NCI-H1694 treated with DMSO at 0.1 percent for 48 hours (cell line): ENCODE data around the gene FOXP1.

Source experiments
- DNase-seq: peaks from one replicate; lab custom pipeline; 2025; lab: John Stamatoyannopoulos, UW

The FOXP1 gene

DNA sequence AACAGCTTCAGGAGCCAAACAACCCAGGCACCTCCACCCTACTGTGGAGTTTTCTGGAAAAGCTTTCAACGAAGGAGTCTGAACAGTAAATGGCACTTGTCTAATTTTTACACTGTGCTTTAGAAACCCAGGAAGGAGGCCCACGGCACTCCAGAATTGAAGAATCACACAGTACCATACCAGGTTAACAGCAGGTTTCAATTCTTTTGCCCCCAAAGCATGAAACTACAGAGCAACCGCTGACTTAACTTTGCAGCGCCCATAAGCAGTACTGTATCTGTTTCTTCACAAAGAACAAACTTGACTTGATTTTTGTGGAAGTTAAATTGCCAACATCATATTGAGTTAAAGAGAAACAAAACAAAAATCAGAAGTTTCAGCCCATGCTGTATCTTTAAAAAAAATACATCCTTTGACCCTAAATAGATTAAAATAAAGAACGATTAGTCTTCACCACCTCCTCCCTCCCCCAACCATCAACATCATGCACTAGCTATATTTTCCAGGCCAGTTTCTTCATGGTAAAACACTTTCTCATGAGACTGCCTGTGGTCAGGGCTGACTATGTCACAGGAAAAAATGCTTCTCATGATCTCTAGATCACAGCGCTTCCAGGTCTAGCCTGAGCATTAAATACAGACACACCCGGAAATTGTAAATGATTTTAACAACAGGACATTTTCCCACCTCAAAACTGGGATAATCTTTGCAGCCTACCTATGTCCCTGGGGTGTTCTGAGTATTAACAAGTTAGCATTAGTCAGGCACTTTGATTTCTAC is 456.3 kb downstream of the FOXP1 start:
- no peak for DNase-seq

DNA sequence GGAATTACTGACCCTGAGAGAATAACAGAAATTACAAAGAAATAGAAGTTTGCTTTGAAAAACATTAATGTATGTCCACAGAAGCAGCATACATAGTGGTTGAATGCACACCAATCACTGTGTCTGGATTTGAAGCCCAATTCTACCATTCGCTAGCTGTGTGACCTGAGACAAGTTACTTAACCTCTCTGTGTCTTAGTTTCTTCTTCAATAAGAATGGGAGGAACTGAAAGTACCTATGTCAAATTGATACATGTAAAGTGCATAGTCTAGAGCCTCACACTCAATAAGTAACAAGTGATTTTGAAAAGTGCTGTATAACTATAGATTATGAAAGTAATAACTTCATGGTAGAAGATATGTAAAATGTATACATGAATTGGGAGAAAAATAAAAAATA is 457.8 kb downstream of the FOXP1 start:
- DNase-seq, result no peak

DNA sequence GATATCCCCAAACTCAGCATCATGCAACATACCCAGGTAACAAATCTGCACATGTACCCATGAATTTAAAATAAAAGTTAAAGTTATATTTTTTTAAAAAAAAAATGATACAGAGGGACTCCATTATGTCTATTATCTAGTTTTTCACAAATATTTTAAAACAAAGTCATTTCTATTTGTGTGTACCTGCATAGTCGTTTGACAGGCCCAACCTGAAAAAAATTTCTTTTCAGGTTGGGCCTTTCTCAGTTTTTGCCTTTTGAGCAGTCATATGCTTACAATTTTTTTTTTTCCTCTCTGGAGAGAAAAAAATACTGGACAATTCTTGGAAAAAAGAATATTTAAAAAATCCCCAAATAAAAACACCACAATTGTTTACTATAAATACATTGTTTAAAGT is 459.5 kb downstream of the FOXP1 start:
- DNase-seq, result no peak

DNA sequence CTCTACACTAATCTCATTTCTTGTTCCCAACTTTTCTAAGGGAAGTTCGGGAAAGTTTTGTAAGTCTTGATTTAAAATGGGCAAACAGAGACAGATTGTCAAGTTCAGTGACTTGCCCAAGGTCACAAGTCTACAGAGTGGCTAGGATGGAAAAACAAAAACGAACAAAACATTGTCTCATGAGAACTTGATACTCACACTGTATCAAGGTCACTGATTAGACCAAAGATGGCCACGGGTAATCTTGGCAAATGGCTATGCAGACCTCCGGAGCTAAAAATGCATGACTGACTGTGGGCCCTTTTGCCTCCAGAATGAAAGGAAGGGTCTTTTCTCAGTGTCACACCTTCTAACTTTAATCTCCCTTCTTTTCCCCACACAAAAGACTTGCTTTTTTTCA is 460.9 kb downstream of the FOXP1 start:
- no peak for DNase-seq

DNA sequence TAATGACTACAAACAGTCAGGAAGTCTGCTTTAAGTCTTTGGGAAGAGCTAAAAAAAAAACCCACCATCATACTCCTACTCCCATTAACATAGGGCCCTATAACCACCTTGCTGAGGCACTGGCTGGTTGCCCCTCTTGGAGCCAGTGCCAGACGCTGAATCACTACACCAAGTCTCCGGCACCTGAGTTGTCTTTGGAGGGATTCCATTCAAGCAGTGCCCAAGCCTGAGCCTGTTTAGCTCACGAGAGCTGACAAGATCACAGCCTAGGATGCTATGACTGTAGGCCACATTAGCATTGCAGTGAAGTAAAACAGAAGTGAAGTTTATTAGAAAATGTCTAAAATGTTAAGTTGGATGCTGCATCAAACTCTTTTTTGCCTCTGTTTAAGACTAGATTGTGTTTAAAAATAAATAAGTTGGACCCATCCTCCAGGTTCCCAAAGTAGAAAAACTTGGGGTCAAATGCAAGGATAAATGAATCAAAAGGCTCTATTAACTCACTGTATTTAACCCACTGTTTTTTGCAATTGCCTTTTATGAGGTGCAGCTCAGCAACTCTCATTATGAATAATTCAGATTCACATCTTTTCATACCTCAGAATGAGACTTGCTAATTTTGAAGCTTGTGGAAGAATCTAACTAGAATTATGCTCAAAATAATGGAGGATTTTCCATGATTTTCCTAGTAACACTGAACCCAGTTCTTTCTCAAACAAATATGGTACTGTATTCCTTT is 461.9 kb downstream of the FOXP1 start:
- no peak for DNase-seq

DNA sequence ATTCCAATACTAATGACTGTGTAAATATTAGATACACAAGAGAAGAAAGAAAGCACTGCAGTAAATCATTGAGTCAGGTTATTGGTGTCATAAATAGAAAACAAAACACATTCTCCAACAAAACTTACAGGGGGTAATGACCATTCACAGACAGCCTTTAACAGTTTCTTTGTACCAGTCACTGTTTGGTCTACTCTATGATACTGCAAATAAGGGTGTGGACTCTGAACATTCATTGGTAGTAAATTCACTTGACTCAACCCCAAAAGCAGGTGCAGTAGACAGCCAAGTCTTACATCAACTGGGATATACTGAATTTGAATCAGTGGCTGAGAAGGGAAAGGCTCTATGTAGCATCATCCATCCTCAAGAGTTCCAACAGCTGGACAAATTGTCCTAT is 463.5 kb downstream of the FOXP1 start:
- no peak for DNase-seq

DNA sequence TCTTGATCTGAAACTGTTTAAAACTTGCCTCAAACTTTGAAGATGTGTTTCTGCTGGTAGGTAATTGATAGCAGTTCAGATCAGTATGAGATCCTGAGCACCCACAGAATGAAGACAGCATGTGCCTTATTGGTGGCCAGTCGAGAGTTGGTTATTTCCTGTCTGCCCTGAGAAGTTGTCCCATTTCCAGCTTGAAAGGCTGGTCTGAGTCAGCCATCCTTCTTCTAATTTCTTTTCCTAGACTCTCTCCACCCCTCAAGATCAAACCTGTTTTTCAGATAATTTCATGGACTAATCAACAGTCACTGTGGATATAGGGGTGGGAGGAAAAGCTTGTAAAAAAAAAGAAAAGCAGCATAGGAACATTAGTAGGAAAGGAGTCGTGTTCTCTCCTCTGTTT is 464.4 kb downstream of the FOXP1 start:
- DNase-seq, result no peak

DNA sequence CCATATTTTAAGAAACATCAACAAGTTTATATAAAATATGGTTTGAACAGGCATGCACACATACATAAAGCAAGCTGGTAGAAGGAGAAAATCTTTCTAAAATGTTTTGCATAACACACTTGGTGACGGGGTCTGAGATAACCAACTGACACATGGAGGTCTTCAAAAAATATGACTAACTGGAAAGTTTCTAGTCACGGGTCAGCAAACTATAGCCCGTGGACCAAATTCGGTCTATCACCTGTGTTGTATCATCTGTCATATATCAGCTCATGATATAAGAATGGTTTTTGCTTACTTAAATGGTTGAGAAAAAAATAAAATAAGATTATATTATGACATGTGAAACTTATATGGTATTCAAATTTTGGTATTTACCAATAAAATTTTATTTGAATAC is 465.1 kb downstream of the FOXP1 start:
- no peak for DNase-seq

DNA sequence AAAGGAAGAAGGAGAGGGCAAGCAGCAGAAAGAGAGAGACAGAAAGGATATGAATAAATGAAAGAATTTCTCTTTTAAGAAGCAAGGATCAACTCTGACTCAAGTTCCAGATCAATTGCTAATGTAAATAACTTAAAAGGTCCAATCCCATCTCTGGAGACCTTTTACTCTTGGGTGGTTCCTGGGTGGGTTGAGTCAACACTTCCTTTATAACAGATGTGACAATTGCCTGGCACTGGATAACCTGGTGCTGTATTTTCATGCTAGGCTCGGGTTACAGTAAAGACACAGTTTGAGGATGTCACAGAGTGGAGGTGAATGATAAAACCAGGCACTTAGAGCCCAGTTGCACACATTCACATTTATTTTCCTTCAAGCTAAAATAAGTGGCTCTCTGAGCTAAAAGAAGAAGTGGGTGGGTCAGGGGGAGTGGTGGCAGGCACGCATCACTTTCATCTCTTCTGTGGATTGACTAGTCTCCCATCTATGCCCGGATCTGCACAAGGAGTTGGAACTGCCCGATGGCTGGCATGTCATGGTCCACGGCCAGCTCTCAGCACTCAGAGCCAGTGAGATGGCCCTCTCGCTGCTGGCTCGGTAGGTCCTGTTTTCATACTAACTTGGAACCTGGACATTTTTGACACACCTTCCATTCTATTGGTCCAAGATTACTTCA is 465.8 kb downstream of the FOXP1 start:
- no peak for DNase-seq

DNA sequence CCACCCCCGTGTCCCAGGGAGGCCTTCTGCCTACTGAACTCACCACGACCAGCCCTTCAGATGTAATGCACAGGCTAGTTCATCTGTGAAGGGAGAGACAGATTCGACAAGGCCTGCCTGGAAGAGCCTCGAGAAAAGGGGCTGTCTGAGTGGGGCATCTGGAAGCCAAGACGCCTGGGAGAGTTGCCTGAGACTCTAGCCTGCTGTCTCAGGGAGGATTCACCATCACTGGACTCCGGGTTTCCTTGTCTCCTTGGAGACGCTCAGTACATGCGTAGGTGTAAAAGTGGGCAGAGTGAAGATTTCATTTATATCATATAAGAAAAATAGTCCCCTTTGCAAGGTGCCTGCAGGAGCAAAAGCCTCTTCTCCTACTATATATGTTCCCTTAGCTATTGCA is 468.9 kb downstream of the FOXP1 start:
- DNase-seq, result no peak

DNA sequence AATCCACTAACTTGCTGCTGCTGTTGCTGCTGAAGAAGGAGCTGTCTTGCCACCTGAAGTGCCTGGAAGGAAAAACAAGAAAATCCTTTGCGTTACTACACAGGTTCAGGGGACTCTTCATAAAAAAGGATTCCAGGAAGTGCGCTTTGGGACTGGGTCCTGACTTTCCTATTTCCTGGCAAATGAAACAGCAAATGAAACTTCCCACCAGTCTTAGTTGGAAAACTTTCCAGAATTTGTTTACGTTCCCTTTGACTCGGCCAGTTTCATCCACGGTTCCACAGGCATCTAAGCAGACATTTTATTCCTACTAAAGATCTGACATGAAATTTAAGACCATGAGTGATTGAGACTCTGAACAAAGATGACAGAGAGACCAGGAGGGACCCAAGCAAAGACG is 471.0 kb downstream of the FOXP1 start:
- DNase-seq, result no peak

DNA sequence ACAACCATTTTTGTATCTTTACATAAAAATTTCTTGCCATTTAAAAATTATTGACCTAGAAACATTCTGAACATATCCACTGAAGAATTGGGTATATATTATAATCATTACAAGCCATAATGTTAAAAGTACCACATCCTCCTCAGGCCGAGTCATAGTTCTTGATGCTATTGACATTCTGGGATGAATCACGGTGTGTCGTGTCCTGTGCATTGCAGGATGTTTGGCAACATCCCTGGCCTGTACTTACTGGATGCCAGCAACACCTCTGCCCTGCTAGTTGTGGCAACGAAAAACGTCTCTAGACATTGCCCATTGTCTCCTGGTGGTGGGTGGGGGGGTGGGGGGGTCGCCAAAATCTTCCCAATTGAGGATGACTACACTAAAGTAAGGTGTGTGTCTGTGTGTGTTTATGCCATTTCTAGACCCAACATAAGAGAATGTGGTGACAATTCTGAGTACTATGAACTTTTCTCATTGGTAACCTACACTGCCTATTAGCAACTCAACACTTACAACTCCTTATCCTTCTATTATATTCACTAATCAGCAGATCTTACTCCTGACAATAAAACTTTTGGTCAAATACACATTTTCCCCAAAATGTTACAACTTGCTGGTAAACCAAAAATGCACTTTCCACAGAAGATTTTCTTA is 471.6 kb downstream of the FOXP1 start:
- no peak for DNase-seq

DNA sequence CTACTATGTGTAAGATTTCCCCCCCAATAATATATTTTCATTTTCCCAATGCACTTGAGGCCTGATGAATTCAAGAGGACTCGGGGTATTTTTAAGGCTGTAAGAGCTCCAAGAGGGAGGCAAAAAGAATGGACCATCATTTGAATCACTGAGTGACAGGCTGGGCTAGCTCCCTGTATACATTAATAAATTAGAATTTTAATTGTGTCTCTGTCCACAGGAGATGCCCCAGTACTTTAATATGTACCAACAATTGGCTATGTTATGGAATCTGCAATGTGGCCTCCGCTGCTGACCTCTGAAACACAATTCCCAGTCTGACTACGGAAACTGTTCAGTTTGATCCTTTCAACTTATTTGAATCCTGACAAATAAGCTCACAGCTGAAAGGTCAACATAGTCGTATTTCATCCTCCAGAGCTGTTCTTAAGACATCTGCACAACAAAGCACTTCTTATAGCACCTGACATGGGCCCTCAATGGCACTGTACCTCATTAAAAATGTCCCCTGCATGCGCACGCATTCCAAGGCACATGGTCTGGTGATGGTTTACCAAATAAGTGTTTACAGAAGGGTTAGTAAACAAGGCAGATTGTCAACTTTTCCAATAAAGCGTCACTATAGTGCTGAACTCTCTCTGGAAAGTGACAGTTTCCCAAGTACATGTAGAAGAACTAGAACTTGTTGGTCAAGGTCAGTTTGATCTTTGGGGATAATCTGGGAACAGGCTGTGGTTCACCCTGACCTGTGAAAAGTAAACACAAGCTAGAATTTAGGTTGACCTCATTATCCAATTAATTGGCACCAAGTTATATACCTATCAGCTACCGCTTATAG is 472.9 kb downstream of the FOXP1 start:
- no peak for DNase-seq

DNA sequence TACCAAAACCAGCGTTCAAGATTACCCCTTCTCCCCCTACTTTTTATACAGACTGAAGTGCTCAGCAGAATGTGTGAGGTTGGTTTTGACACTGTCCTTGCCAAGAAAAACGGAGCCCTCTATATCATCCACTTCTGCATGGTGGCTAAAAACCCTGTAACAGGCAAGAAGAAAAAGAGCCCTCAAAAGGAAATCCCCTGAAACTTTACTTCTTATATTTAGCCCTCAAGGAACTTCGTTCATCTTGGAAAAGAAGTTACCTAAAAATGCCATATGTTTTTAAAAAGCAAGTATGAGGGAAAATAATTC is 473.6 kb downstream of the FOXP1 start:
- no peak for DNase-seq

DNA sequence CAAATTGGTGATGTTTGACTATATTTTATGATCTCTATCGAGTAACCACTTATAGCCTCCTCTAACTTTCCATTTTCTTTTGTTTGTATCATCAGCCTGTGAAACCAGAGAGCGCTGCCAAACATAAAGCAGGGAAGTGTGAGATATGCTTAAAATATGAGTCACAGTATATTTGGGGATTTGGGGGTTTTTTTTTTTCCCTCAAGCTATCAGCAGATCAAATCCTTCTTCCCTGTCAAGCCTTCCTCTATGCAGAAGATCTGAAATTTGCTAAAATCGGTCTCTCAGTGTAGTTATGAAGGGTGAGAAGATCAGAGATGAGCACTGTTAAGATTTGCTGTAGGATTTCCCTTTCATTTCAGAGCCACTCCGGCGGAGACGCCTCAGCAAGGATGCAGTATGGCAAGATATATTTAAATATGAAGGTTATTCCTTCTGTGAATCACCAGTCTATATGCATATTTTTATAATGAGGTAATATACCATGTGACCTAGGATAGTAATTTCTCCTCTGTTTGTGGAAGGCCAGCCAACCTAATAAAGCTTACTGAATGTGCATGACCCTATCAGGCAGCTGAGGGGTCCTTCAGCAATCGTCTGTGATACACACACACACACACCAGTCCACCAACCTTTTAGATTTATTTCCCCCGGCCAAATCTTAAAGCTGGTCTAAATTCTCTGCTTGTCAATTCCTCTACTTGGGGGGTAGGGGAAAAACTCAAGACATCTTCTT is 474.1 kb downstream of the FOXP1 start:
- DNase-seq, result no peak

DNA sequence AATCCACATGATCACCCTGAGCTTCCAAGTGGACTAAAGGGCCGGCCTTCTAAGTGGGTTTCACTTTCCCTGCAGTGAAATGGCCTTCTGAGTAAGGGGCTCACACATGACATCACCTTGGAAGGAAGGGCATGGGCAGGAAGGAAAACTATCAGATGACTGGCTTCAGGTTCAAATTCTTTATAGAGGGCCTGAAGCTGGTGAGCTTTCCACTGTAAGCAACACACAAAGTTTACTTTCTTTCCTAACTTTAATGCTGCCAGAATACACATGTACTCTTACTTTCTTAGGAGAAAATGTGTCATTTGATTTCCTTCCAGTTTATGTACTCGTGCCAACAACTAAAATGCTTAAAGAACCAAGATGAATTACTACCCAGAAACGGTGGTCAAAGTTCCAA is 475.6 kb downstream of the FOXP1 start:
- no peak for DNase-seq

DNA sequence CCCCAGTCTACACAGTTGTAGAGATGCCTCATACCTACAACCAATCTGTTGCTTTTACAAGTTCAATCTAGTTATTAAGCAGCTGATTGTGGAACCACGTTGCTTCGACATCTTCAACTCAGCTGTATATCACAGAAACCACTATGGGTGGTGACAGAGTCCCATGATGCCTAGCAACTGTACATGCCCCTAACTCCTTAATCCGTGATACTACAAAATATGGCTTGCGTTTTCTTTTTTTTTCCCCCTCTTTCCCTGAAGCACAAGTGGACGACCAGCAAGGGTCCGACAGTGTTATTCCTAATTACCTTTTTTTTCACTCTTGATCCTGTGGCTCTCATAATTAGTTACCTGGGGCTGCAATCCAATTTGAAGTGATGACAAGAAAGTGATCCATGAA is 478.6 kb downstream of the FOXP1 start:
- DNase-seq, result no peak

DNA sequence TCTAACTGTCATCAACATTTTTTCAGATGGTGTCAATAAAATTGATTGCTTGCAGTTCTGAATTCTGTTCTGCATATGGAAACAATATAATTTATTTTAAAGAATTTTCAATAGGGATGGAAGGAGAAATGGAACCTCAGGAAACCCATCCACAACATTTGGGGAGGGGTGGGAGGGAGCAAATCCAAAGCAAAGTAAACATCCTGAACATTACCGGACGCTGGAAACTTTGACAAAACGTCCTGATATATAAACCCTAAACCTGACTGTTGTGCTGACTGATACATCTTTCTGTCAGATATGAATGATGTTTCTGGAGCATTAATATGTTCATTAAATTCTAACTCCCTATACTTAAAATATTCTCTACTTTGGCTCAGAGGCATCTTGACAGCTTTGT is 479.0 kb downstream of the FOXP1 start:
- no peak for DNase-seq

DNA sequence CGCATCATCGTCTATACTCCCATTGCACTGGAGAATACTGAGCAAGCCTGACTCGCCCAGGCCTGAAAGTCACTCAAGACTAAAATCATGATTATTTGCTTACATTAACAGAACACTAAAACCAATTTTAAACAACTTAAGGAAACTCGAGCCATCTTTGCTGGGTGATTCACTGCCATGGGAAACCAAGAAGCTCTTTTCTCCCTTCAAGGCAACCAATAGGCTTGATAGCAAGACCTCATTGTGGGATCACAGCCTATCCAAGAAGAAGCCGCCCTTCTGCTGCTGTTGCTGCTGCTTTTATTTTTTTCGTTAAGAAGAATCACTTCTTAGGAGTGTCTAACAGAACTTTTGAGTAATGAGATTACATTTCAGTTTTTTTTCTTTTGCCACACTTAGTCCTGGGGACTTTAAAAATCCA is 479.4 kb downstream of the FOXP1 start:
- no peak for DNase-seq

DNA sequence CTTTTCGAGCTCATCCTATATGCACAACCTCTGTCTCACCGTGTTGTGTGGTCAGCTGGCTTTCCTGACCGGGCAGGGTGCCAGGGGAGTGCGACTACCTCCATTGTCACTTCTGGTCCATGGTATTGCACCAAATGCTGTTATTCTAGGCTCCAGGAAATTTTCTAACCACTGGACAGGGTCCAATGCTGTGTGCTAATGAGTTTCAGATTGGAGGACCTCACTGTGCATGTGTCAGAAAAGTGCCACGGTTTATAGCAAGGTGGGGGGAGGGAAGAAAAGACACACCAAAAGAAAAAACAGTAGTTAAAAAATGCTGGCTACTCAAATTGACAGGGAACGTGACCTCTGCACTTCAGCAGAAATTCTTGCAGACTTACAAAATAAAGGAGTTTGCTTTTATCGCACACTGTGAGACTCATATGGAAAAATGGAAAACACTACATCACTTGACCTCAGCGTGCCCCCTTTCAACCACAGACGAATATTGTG is 480.1 kb downstream of the FOXP1 start:
- no peak for DNase-seq
